ENCODE measurements around the gene PAX7.

- TF ChIP-seq POLR2A (IDR thresholded peaks at IDR 0.05; ENCODE audit: extremely low read depth, insufficient read length) (no peak), MYC (IDR thresholded peaks at IDR 0.05; ENCODE audit: low read depth, low read length) (no peak)
- TF ChIP-seq, protein P1, sequence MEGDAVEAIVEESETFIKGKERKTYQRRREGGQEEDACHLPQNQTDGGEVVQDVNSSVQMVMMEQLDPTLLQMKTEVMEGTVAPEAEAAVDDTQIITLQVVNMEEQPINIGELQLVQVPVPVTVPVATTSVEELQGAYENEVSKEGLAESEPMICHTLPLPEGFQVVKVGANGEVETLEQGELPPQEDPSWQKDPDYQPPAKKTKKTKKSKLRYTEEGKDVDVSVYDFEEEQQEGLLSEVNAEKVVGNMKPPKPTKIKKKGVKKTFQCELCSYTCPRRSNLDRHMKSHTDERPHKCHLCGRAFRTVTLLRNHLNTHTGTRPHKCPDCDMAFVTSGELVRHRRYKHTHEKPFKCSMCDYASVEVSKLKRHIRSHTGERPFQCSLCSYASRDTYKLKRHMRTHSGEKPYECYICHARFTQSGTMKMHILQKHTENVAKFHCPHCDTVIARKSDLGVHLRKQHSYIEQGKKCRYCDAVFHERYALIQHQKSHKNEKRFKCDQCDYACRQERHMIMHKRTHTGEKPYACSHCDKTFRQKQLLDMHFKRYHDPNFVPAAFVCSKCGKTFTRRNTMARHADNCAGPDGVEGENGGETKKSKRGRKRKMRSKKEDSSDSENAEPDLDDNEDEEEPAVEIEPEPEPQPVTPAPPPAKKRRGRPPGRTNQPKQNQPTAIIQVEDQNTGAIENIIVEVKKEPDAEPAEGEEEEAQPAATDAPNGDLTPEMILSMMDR (IDR thresholded peaks at IDR 0.05; ENCODE audit: low read depth, low read length), result no peak
These were observed 37.4 kb downstream of the PAX7 start for GRCh38 chr1:18668046-18668445.
